Measurements from ENCODE around the gene GPS1. TPM values are rescaled to one million over a fixed set of nuclear protein-coding genes. Genes with fewer than 3 reads are reported as not detected.

The GPS1 gene
- total RNA-seq, 1 donor from 2014 or later: 103 TPM

DNA sequence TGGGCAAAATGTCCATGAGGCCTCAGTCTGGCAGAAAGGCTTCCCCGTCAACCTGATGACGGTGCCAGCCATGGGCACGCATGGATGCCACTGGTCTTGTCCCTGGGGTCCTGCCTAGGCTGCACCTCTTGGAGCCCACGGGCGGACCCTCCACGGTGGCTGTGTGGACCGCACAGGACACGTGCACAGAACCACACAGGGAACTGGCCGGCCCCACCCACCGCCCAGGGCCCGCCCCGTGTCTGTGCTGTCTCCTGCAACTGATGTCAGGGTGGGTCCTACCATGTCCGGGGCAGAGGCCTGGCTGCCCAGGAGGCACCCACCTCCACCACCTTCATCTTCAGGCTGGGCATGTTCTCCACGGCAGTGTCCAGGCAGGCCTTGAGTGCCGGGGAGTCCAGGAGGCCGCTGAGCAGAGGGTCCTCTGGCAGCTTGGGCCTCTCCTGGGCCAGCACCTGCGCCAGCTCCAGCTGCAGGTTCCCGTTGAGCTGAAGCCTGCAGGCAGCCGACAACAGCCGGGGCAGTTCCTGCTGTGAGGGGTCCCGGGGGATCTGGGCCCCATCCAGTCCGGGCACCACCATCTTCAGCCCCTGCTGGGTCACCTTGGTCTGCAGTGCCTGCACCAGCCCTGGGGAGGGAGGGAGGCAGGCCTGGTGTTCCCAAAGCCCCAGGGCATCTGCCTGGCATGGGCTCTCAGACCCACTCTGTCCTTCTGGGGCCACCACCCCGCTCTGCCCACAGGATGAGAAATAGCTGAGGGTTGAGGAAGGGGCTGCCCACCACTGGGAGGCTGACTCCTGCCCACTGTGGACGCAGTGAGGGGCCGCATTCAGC is 34.5 kb downstream of the GPS1 start:
- Mint-ChIP-seq H3K27me3 (ENCODE audit: low read depth) (no peaks in the 10 kb centered on the region), H3K36me3 (ENCODE audit: low read depth) (peaks cover 29% of the 10 kb centered on the region), H3K4me1 (ENCODE audit: low read depth) (no peaks in the 10 kb centered on the region), H3K4me3 (ENCODE audit: low read depth) (no peak overlapping the region), H3K9me3 (no peaks in the 10 kb centered on the region), H3K27ac (no peak overlapping the region)
- intact Hi-C loops (cut with micrococcal nuclease): no loop called here
- no peak for DNase-seq (ENCODE audit: low spot score)

- Mint-ChIP-seq H3K4me3 (ENCODE audit: low read depth) (no peak overlapping the region), H3K27ac (no peak overlapping the region), H3K27me3 (ENCODE audit: low read depth) (no peaks in the 10 kb centered on the region), H3K36me3 (ENCODE audit: low read depth) (peaks cover 34% of the 10 kb centered on the region), H3K4me1 (ENCODE audit: low read depth) (no peaks in the 10 kb centered on the region), H3K9me3 (no peaks in the 10 kb centered on the region)
- intact Hi-C loops (cut with micrococcal nuclease): no loop called here
- DNase-seq (ENCODE audit: low spot score): no peak
These were observed 35.5 kb downstream of the GPS1 start for GRCh38 chr17:82086941-82087906.

DNA sequence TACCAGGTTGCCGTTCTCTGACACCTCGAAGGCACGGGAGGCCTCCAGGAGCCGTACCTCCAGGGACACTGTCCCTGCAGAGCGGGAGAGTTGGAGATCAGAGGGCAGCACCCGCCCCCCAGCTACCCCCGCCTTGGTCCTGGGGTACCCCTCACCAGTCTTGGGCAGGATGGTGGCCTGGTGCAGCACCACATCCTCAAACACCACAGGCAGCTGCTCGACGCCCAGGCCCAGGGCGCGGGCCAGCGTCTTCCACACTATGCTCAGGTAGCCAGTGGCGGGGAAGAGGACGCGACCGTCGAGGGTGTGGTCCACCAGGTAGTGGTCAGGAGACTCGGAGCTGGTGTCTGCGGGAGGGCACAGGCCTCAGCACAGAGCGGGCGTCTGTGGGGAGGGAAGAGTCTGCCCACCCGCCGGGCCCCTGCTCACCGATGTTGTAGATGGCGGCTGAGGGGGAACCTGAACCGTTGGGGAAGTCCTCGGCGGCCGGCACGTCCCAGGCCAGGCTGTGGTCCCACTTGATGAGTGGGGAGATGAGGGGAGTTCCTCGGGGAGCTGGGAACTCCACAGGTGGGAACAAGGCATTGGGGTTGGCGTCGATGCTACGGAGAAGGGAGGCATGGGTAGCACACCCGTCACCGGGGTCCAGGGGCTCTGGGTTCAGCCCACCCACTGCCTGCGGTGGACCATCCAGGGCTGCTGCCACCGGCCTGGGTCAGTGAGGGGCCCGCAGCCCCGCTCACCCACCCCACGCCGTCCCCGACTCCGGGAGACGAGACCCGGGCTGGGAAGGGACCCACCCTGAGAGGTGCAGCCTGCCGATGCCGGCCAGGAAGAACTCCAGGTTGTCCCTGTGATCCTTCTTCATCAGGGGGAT is 36.5 kb downstream of the GPS1 start:
- no peaks in the 10 kb centered on the region for H3K27me3 Mint-ChIP-seq (ENCODE audit: low read depth)
- no peaks in the 10 kb centered on the region for H3K4me1 Mint-ChIP-seq (ENCODE audit: low read depth)
- H3K4me3 Mint-ChIP-seq (ENCODE audit: low read depth): no peak overlapping the region
- peaks cover 30% of the 10 kb centered on the region for H3K36me3 Mint-ChIP-seq (ENCODE audit: low read depth)
- no peaks in the 10 kb centered on the region for H3K9me3 Mint-ChIP-seq
- no peak overlapping the region for H3K27ac Mint-ChIP-seq
- DNase-seq (ENCODE audit: low spot score): no peak
- intact Hi-C loops (cut with micrococcal nuclease): no loop called here

- no peaks in the 10 kb centered on the region for H3K9me3 Mint-ChIP-seq
- H3K4me3 Mint-ChIP-seq (ENCODE audit: low read depth): no peak overlapping the region
- peaks cover 2% of the 10 kb centered on the region for H3K4me1 Mint-ChIP-seq (ENCODE audit: low read depth)
- peaks cover 30% of the 10 kb centered on the region for H3K36me3 Mint-ChIP-seq (ENCODE audit: low read depth)
- intact Hi-C loops (cut with micrococcal nuclease): no loop called here
- DNase-seq (ENCODE audit: low spot score): no peak
- H3K27me3 Mint-ChIP-seq (ENCODE audit: low read depth): no peaks in the 10 kb centered on the region
- H3K27ac Mint-ChIP-seq: no peak overlapping the region
These were observed 37.4 kb downstream of the GPS1 start for GRCh38 chr17:82088838-82089722.

DNA sequence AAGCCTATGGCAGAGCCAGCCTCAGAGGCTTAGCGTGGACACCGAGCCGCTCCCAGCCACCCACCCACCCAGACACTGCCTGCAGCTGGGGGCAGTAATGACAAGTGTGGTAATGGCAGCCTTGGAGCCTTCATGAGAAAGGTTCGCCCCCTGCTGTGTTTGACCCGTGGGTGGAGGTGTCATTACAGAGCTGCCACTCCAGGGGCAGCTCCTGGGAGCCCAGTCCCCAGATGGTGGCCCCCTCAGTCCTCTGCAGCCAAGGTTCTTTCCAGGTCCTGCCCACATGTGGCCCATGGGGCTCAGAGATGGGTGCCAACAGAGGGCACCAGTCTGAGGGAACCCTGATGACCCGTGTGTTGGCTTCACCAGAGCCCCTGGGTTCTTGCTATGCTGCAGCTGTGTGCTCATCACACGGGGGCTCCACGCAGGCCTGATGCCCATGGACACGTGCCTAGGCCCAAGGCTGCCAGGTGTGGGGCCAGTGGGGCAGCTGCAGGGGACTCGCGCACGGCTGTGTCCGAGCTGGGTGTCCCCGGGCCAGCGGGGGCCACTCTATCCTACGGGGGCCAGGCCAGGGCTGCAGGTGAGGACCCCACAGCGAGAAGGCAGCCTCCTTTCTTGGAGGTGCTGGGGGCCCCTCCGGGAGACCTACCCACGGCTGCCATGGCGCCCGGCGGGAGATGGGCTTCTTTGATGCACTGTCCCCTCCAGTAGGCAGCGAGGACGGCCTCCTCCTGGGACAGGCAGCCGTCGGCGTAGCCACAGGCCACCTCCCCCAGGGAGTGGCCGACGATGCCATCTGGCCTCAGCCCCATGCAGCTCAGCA is 38.2 kb downstream of the GPS1 start:
- Mint-ChIP-seq H3K4me3 (ENCODE audit: low read depth) (no peak overlapping the region), H3K4me1 (ENCODE audit: low read depth) (peaks cover 2% of the 10 kb centered on the region), H3K9me3 (no peaks in the 10 kb centered on the region), H3K36me3 (ENCODE audit: low read depth) (peaks cover 27% of the 10 kb centered on the region), H3K27me3 (ENCODE audit: low read depth) (no peaks in the 10 kb centered on the region), H3K27ac (no peak overlapping the region)
- intact Hi-C loops (cut with micrococcal nuclease): no loop called here
- no peak for DNase-seq (ENCODE audit: low spot score)

DNA sequence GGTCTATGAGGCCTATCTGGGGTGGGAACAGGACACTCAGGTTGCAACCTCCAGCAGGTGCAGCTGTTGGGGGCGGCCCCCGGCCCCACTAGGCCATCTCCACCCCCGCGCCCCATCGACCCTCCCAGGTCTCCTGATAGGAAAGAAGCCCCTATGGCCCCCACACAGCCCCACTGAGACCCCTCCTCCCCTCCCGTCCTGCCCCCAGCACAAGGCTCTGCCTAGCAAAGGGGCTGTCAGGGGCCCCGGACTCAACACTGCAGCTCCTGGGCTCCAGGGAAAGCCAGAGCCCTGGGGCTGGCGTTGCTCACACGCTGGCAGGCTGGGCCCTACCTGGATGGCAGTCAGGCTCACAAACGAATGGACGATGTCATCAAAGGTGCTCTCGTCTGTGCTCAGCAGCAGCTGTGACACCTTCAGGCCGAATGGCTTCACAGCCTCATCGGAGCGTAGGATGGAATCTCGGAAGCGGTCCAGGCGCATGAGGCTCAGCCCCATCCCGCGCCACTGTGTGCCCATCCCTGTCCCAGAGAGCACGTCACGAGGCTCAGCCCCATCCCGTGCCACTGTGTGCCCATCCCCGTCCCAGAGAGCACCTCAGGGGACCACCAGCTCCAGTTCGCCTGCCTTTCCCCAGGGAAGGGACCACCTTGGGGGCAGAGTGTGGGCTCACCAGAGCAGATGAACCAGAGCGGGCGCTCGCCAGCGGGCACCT is 39.0 kb downstream of the GPS1 start:
- intact Hi-C loops (cut with micrococcal nuclease): no loop called here
- no peaks in the 10 kb centered on the region for H3K9me3 Mint-ChIP-seq
- H3K27ac Mint-ChIP-seq: no peak overlapping the region
- H3K27me3 Mint-ChIP-seq (ENCODE audit: low read depth): no peaks in the 10 kb centered on the region
- DNase-seq (ENCODE audit: low spot score): no peak
- H3K4me3 Mint-ChIP-seq (ENCODE audit: low read depth): no peak overlapping the region
- H3K36me3 Mint-ChIP-seq (ENCODE audit: low read depth): peaks cover 35% of the 10 kb centered on the region
- H3K4me1 Mint-ChIP-seq (ENCODE audit: low read depth): peaks cover 2% of the 10 kb centered on the region

- Mint-ChIP-seq H3K27me3 (ENCODE audit: low read depth) (no peaks in the 10 kb centered on the region), H3K36me3 (ENCODE audit: low read depth) (peaks cover 40% of the 10 kb centered on the region)
These were observed 39.8 kb downstream of the GPS1 start for GRCh38 chr17:82091264-82092066.

DNA sequence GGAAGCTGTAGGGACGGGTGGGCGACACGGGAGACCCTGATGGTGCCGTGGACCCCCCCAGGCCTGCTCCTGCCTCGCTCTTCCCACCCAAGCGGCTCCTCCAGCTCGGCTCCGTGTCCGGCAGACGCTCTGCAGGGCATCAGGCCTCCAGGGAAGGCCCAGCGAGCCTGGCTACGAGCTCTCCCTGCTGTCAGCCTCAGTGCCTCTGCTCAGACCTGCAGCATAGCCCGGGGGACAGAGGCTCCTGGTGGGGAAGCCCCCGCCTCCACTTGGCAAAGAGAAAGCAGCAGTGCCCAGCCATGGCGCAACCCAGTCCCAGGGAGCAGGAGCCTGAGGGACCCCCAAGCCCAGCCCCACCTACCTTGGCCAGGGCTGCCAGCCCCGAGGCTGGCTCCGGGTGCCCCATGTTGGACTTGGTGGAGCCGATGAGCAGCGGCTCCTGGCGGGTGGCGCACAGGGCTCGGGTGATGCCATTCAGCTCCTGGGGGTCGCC is 40.4 kb downstream of the GPS1 start:
- intact Hi-C loops (cut with micrococcal nuclease): no loop called here
- DNase-seq (ENCODE audit: low spot score): no peak
- Mint-ChIP-seq H3K4me3 (ENCODE audit: low read depth) (no peak overlapping the region), H3K27ac (no peak overlapping the region), H3K36me3 (ENCODE audit: low read depth) (peaks cover 41% of the 10 kb centered on the region), H3K27me3 (ENCODE audit: low read depth) (no peaks in the 10 kb centered on the region), H3K4me1 (ENCODE audit: low read depth) (peaks cover 4% of the 10 kb centered on the region), H3K9me3 (no peaks in the 10 kb centered on the region)

More at GRCh38 chr17:82091264-82092066, 39.8 kb downstream of the GPS1 start:
- no peak overlapping the region for H3K27ac Mint-ChIP-seq
- intact Hi-C loops (cut with micrococcal nuclease): no loop called here
- no peaks in the 10 kb centered on the region for H3K9me3 Mint-ChIP-seq
- no peak overlapping the region for H3K4me3 Mint-ChIP-seq (ENCODE audit: low read depth)
- no peak for DNase-seq (ENCODE audit: low spot score)
- H3K4me1 Mint-ChIP-seq (ENCODE audit: low read depth): peaks cover 4% of the 10 kb centered on the region

GRCh38 chr17:82092628-82092994 is 40.9 kb downstream of the GPS1 start:
- Mint-ChIP-seq H3K27me3 (ENCODE audit: low read depth) (no peaks in the 10 kb centered on the region), H3K4me3 (ENCODE audit: low read depth) (no peak overlapping the region), H3K36me3 (ENCODE audit: low read depth) (peaks cover 41% of the 10 kb centered on the region), H3K27ac (no peak overlapping the region), H3K4me1 (ENCODE audit: low read depth) (peaks cover 4% of the 10 kb centered on the region), H3K9me3 (no peaks in the 10 kb centered on the region)
- intact Hi-C loops (cut with micrococcal nuclease): no loop called here
- DNase-seq (ENCODE audit: low spot score): no peak
